SK-N-SH (cell line): ENCODE measurements around the gene PIK3R5.

Source experiments
- CTCF ChIP-seq: fragments of 200-600 bp; sonication (generic); IDR thresholded peaks from 2 replicates; pipeline ENCODE4 v1.6.1; 2017; ENCODE audit warnings: antibody characterized with exemption, mild to moderate bottlenecking, moderate library complexity
- EP300 ChIP-seq, 2 experiments: IDR thresholded peaks; 2 replicates each; pipeline versions ENCODE4 v1.4.0 to v1.6.1; 2012; ENCODE audit warnings: borderline replicate concordance in 1 of 2, low read depth in 1 of 2, low read length in 1 of 2
- EZH2phosphoT487 ChIP-seq: fragments of 200-600 bp; sonication (generic); IDR thresholded peaks from 2 replicates; pipeline ENCODE4 v1.6.1; 2017; ENCODE audit warnings: low read depth, mixed run types, mild to moderate bottlenecking, antibody characterized with exemption, moderate library complexity, borderline replicate concordance
- MEF2A ChIP-seq: IDR thresholded peaks from 2 replicates; pipeline ENCODE4 v1.4.0; 2012; ENCODE audit warnings: low read depth, borderline replicate concordance
- PBX3 ChIP-seq: IDR thresholded peaks from 2 replicates; pipeline ENCODE4; 2012
- REST ChIP-seq: IDR thresholded peaks from 2 replicates; pipeline ENCODE4 v1.6.1; 2012; ENCODE audit warnings: mild to moderate bottlenecking, low read depth, low read length, moderate library complexity
- SMC3 ChIP-seq: IDR thresholded peaks from 2 replicates; pipeline ENCODE4 v1.6.1; 2012; ENCODE audit warnings: low read depth, low read length, improper control_type of control experiment
- USF1 ChIP-seq: IDR thresholded peaks from 2 replicates; pipeline ENCODE4 v1.4.0; 2012; ENCODE audit warnings: low read depth, borderline replicate concordance
- USF2 ChIP-seq: fragments of 150-350 bp; IDR thresholded peaks from 2 replicates; pipeline ENCODE4 v1.6.1; 2017; ENCODE audit warnings: antibody characterized with exemption, low read length, low read depth, borderline replicate concordance

GRCh38 chr17:8934346-8934745, 31.2 kb downstream of the PIK3R5 start:
- TF ChIP-seq CTCF (no peak), EP300 (IDR thresholded peaks at IDR 0.05; ENCODE audit: borderline replicate concordance in 1 of 2, low read depth in 1 of 2, low read length in 1 of 2) (no peak), REST (no peak), USF2 (no peak), SMC3 (no peak), PBX3 (no peak), MEF2A (no peak), EZH2phosphoT487 (no peak), USF1 (no peak)
